GM12801 (cell line): ENCODE data around the gene SMIM21.

ENCODE experiments used
- TF ChIP-seq, protein P1 (sequence below): IDR thresholded peaks from one replicate; pipeline ENCODE4 v1.5.1; 2011; ENCODE audit warnings: control low read depth; ENCODE audit not compliant: insufficient read length; ENCODE audit errors: extremely low read depth

SMIM21 gene

DNA sequence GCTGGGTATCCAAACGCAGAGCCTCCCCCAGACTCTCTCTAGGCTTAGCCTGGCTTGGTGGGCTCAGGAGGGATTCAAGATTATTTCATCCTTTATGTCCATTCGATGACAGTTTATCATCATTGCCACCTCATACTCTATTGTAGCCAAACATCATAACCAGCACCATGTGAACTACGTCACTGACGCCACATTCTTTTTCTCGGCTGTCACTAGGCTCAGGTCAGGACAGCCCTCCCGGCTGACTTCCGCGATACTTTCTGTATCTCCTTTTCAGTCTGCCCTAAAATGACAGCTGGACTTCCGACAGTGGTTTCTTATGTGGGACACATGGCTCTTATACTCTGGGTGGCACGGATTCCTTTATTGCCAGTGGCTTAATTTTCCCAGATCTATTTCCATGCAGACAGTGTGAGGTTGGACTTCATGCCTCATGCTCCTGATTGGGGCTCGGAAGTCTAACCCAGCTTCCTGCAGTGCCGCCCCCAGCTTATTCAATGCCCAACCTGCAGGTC, 39.8 kb upstream of the SMIM21 start:
- TF ChIP-seq, protein P1, sequence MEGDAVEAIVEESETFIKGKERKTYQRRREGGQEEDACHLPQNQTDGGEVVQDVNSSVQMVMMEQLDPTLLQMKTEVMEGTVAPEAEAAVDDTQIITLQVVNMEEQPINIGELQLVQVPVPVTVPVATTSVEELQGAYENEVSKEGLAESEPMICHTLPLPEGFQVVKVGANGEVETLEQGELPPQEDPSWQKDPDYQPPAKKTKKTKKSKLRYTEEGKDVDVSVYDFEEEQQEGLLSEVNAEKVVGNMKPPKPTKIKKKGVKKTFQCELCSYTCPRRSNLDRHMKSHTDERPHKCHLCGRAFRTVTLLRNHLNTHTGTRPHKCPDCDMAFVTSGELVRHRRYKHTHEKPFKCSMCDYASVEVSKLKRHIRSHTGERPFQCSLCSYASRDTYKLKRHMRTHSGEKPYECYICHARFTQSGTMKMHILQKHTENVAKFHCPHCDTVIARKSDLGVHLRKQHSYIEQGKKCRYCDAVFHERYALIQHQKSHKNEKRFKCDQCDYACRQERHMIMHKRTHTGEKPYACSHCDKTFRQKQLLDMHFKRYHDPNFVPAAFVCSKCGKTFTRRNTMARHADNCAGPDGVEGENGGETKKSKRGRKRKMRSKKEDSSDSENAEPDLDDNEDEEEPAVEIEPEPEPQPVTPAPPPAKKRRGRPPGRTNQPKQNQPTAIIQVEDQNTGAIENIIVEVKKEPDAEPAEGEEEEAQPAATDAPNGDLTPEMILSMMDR, result no peak

DNA sequence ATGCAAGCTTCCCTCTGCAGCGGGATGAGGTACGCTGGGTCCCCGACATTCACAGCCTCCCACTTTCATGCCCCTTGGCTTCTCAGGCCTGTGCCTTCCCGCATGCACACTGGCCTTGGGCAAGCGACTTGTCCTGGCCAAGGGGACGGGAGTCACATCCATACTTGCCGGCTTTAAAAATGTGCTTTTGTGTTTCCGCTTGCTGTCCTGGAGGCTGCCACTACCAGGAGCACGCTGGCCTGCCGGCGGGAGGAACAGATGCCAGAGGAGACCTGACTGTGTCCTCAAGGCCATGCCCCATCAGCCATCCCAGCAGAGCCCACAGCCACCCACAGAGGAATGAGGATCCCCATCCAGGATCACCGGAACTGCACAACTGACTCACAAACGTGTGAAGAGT, 36.9 kb upstream of the SMIM21 start:
- TF ChIP-seq, protein P1, result no peak

DNA sequence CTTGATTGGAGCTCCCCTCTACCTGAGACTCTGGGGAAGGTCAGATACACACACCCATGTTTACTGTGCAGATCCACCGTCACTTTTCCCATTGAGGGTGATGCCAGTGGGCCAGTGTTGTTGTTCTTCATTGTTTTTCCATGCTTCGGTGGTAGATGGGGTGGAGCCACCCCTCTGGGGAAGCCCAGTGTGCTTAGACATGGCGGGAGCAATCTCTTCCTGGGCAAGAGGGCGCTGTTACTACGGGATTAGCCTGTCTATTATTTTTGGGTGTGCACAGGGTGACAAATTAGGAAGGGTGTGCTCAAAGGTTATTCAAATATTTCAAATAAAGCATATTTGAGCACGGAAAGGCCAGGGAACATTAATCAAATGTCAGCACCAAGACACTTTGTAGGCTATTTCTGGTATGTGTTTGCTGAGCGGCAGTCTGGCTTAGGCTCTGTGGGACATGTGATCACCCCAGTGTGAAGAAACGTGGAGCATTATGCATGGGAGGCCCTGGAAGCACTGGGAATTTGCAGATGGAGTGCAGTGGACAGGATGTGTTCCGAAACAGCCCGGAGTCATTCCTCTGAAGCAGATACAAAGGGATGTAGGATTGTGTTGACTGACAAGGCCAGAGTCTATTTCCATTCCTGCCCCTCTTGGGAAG, 34.8 kb upstream of the SMIM21 start:
- TF ChIP-seq, protein P1, result no peak

DNA sequence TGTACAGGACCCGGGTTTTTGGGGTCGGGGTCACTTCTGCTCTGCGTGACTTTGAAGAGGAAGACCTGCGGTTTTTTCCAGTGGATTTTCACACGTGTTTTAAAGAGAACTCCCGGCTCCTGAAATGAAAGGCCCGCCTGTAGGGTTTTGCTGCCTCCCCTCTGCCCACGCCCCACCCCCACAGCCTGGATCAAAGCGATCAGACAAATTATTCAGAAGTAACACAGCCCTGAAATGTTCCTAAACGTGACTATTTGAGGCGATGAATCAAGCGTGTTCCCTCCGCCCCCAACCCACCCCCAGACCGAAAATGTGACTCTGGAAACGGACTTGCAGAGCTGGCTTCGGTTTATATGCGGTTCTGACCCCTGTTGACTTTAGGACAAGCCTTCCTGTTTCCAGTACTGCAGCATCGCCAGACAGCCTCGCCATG, 28.7 kb upstream of the SMIM21 start:
- TF ChIP-seq, protein P1, result no peak

DNA sequence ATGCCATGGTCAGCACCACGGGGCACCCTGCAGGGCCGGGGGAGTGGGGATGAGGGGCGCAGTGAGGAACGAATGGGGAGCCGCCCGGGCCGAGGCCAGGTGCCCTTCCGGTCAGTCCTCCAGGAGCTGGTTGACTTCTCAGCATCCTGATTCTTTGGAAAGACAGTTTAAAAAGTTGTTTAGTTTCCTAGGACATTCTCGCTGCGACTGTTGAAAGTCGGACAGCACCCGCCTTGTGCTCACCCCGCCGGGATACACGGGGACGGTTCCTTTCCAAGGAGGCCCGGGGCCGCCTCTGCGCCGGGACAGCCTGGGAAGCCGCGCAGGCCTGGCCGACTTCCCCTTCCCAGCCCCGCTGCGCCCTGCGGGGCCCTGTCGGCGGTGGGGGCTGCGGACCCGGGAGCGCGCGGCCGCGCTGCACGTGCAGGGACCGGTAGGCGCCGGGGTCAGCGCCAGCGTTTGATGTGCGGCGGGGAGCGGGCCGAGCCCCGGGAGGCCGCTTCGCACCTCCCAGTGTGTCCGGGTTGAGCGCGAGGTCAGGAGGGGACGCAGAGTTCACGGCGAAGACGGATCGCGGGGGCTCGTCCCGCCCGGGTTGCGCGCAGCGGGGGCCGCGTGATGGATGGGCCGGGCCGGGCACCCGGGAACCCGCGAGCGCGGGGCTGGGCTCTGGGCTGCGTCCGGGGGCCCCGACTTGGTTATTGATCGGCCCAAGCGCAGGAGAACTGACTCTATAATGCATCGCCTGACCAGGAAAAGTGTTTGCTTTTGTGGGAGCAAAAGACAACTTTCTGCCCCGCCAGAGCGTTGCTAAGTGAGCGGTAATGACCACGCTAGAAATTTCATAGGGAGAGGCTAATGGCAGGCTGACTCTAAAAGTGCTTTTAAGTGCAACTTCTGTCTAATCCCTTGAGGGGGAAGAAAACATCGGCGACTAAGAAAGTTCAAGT, 28.0 kb upstream of the SMIM21 start:
- TF ChIP-seq, protein P1, result no peak

DNA sequence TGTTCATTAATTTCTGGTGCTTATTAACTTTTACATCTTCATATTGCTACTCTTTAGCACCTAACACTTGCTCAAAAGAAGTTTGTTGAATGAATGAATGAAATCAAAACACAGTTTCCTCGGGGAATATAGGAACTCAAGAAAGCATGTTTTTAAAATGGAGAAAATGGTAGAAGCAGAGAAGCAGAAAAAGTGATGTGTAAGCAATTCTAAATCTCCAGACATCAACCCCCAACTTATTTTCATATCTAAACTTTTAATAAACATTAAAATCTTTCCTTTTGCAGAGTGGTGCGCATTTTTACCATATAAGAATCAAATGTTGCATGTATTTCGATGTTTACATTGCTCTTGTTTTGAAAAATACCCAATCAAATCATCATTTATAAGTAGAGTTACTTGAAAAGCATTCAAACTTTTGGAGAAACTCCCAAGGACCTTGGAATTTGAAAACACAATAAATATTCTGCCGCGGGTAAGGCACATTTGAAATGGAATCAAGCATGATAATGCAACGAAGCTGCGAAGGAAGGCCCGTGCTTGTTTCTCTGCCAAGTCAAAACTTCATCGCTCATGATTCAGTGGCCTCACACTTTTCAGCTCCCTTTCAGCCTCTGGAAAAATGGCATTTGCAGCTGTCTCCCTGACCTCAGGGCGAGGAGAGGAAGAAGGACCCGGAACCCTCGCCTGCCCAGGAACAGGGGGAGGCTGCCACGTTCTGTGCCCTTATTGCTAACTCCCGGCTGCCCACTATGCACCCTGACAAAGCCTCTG, 26.7 kb upstream of the SMIM21 start:
- TF ChIP-seq, protein P1, result no peak

DNA sequence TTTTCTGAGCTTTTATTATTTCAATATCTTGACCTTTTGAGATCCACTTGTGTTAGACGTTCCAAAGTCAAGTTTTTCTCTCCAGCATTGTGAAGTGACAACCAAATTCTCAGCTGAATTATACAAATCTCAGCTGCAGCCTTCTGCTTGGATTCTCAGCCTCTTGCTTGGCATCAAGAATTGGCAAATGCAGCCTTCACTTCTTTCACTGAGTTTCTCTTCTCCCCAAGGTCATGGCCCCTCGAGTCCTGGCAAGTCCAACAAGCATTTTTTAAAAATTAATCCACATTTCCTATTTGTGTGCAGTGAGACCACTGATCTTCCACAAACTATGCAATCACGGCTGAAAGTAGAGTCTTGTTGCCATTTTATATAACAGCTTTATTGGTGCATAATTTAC, 23.4 kb upstream of the SMIM21 start:
- TF ChIP-seq, protein P1, result no peak
